NCI-H524 (cell line): ENCODE data around the gene WDR27.

Experiments
- DNase-seq, 2 experiments: peaks; one replicate each; lab custom pipeline; 2025; lab: John Stamatoyannopoulos, UW

Gene WDR27

DNA sequence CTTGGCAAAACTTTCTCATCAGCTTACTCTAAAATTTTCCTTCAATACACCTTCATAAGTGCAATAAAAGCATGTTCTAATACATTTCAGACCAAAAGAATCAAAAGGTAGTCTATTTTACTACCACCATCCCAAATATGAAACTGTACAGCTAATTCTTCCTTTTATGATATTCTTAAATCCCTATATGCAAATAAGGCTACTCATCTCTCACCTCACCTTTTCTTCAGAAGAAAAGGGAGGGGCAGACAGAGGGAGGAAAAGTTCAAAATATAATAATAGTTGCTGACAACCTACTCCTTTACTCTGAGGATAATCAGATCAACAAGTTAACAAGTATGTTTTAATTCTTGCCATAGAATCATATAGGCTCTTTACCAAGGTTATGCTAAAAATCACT is 7.5 kb upstream of the WDR27 start:
- no peak for DNase-seq

DNA sequence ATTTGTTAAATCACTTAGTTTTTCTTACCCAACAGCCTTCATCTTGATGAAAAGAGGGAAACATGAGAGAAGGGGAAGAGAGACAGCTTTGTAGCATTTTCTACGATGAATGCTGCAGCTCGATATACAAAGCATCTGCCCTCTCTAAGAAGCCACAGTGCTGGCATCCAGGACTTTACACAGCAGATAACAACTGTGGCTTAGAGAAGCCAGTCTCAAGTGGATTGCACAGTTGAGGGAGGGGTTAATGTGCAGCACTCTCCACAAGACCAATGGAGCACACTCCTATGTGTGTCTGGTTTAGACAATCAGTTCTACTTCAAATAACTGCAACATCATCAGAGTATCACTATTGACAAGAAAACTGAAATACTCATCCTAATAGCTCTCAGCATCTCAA is 5.9 kb upstream of the WDR27 start:
- no peak for DNase-seq

DNA sequence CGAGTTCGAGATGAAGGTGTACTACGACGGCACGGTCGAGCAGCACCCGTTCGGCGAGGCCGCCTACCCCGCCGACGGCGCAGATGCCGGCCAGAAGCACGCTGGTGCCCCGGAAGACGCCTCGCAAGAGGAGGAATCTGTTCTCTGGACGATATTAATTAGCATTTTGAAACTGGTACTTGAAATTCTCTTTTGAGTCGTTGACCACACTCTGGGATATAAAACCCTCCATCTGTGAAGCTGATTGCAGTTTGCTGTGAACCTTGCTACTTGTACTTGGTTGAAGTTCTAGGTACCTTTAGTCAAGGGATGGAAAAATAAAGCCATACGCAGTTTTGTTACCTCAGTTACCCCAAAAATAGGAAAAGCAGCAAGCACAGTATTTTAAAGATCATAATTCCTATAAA is 1.0 kb upstream of the WDR27 start:
- no peak for DNase-seq

DNA sequence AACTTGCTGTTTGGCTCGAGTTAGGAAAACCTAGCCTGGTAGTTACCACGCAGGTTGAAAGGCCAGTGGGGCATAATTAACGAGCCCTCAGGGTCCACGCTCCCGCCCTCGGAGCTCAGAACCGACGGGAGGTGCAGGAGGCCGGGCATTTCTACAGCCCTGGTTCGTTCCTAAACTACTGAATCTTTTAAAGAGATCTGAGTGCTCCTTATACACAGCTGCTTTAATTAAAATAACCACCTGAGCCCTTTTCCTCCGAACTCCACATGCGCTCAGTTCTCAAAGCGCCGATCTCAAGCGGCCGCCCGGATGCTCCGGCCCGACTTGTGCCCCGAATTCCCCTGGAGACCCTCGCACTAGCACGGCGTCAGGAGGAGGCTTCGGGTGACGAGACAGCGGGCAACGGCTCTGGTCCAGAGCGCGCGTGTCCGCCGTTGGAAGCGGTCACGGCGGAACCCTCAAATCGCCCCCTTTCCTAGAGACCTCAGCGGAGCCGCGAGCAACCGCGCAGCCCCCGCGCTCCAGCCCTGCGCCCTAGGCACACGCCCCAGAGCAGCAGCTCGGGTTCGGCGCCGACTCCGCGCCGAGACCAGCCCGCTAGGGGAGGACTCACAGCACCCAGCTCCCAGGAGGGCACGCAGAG is 397 bp downstream of the WDR27 start:
- peak; percentile 15 to 56 for DNase-seq

- no peak for DNase-seq
Measured at GRCh38 chr6:169700296-169700695, 1.5 kb downstream of the WDR27 start.

DNA sequence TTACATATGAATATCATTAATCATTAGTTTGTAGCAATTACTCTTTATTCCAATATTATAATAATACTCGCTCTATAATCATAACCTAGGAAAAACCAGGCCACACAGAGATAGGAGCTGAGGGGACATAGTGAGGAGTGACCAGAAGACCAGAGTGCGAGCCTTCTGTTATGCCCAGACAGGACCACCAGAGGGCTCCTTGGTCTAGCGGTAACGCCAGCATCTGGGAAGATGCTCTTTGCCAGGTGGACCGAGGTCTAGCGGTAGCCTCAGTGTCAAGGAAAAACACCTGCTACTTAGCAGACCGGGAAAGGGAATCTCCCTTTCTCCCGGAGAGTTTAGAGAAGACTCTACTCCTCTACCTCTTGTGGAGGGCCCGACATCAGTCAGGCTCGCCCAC is 4.7 kb downstream of the WDR27 start:
- DNase-seq: peak in 1 of 2 experiments; percentile 26

- no peak for DNase-seq
Measured at GRCh38 chr6:169695131-169695530, 6.7 kb downstream of the WDR27 start.

- no peak for DNase-seq
Measured at GRCh38 chr6:169692516-169692915, 9.3 kb downstream of the WDR27 start.

- DNase-seq: no peak
Measured at GRCh38 chr6:169691260-169691659, 10.6 kb downstream of the WDR27 start.

DNA sequence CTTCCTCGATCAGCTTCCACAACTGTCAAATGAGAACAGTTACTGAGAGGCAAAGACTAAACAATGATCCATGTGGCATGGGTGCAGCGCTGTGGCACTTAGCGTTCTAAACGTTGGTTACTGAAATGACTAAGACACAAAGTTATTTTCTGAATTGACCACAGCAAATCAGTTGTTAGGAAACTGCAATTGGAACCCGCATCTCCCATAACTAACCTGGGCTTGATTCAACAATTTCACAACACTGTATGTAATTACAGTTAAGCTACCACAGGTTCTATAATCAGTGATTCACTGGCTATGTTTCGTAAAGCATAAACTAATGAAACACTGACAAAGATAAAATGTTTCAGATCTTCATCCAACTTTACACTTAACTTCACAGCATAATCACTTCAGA is 12.5 kb downstream of the WDR27 start:
- DNase-seq: no peak

DNA sequence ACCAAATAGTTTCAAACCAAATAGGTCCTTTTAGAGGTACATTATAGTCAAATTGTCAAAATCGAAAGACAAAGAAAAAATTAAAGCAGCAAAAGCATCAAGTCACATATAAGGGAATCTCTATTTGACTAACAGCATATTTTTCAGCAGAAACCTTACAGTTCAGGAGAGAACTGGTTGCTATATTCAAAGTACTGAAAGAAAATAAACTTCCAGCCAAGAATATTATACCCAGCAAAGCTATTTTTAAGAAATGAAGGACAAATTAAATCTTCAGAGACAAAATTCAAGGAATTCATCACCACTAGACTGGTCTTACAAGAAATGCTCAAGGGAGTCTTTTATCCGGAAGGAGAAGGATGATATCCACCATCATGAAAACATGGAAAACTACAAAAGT is 16.0 kb downstream of the WDR27 start:
- DNase-seq: no peak

DNA sequence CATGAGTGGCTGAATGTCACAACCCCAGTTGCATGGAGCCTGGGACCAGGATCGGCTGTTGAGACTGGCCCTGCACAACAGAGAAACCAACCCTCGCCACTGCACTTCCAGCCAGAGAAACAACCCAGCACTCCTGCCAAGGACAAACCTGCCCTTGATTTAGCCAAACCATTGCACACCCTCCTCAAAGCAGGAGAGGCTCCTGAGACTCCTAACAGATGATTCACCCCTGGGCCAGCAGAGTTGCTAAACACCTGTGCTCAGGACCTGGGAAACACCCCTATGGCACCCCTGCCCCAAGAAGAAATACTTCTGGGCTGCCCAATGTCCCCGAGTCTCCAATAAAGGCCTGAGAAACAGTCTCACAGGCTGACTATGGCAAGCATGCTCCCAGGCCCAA is 17.8 kb downstream of the WDR27 start:
- no peak for DNase-seq

DNA sequence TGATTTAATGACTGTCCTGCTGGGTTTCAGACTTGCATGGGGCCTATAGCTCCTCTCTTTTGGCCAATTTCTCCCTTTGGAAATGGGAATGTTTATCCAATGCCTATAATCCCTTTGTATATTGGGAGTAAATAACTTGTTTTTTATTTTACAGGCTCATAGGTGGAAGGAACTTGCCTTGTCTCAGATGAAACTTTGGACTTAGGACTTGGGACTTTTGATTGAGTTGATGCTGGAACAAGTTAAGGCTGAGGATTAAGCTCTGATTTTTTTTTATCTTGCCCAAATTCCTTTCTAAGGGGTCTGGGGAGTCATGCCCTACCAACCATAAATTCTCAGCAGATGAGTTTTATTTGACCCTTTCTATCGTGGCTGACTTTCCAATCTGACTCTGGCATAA is 23.5 kb downstream of the WDR27 start:
- no peak for DNase-seq

- DNase-seq: no peak
Measured at GRCh38 chr6:169677096-169677495, 24.7 kb downstream of the WDR27 start.

DNA sequence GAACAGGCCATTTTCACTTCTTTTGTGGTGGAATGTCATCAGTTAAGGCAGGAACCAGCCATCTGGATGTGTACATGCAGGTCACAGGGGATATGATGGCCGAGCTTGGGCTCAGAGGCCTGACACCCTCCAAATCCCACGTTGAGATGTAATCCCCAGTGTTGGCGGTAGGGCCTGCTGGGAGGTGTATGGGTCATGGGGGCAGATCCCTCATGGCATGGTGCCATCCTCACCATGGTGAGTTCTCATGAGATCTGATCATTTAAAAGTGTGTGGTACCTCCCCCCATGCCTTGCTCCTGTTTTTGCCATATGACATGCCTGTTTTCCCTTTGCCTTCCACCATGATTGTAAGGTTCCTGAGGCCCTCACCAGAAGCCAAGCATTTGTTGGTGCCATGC is 26.8 kb downstream of the WDR27 start:
- DNase-seq: no peak

DNA sequence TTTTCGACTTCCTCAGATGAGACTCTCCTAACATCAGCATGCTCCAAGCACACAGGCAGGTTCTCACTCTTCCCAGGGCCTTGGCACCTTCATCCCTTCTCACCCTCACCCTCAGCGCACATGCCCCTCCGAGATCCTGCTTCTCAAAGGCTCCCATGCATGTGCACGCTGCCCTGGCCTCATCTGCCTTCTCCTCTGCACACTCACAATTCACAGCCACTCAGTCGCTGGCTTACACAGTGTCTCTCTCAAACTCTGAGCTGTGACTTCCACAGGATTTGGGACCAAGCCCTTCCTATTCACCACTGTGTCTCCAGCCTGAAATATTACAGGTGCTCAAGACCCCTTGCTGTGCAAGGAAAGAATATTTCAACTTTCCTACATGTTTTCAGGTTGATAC is 30.3 kb downstream of the WDR27 start:
- DNase-seq: no peak

GRCh38 chr6:169669889-169670288 is 31.9 kb downstream of the WDR27 start:
- no peak for DNase-seq

- no peak for DNase-seq
Measured at GRCh38 chr6:169669147-169669546, 32.7 kb downstream of the WDR27 start.

GRCh38 chr6:169668203-169668847 is 33.5 kb downstream of the WDR27 start:
- no peak for DNase-seq

DNA sequence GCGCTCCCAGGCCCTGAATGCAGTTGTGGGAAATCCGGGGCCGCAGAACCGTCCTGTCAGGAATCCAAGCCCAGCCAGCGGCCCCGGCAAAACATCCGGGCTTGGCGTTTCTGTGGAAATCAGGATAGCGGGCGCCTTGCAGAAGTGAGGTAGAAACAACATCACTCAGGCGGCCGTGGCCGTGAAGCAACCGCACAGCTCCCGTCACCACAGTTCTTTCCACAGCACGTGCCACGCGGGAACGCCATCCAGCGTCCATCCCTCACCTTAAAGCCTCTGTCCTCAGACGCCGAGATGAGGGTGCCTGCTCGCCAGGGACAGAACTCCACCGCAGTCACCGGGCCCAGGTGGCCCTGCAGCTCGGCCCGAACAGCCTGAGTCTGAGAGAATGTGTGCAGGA is 34.1 kb downstream of the WDR27 start:
- DNase-seq: no peak

DNA sequence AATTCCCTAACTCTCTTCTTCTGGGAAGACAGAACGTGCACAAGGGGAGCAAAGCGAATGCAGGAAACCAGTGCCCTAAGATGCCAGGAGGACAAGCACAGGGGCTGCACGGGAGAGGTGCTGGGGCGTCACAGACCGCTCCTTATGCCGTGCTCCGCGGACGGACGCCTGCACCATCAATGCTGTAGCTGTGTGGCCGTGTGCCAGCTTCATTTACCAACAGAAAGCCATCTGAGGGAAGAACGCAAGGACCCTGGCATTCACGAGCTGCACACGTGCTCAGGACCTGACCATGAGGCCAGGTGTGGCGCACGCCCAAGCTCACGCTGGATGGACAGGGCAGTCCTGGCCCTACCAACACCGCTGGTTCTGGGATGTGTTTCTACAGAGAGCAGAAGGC is 35.4 kb downstream of the WDR27 start:
- no peak for DNase-seq

DNA sequence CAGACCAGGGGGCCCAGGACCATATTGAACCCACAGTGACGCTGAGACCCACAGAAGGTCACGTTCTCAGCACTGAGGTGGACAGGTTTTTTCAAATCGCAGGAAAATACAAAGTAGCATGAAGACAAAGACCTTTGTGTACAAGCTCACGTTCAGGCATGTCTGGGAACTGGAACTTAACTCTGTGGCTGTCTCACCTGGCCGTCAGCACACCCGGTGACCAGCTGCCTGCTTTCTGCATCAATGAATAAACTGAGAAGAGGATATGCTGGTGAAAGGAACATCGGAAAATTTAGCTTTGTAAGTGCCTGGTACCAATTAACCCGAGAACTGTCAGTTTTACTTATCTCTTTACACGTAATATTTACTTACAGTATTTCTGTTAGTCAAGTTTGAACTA is 36.5 kb downstream of the WDR27 start:
- DNase-seq: no peak

DNA sequence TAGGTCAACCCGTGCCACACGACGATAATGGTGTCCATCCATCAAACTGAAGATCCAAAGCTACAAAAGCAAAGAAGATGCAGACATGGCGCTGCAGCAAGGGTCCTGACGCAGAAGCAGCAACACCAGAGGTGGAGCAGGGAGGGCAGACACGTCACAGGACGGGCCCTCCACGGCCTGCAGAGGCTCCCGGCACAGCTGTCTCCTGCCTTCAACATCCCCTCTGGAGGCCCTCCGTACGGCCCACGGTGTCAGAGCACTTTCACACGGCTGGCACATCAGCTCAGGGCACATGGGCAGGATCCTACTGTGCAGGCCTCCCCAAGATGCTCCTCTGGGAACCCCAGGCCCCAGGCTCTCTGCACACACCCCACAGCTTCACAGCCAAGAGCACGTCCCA is 37.6 kb downstream of the WDR27 start:
- no peak for DNase-seq

- no peak for DNase-seq
Measured at GRCh38 chr6:169663468-169663867, 38.4 kb downstream of the WDR27 start.
